NCI-H1694 (cell line): ENCODE measurements around the gene RNASEH1.

Source experiments
- DNase-seq: peaks from one replicate; lab custom pipeline; 2025; lab: John Stamatoyannopoulos, UW

RNASEH1 gene

GRCh38 chr2:3547915-3548314, 10.2 kb downstream of the RNASEH1 start:
- DNase-seq = no peak

GRCh38 chr2:3545788-3546478, 12.2 kb downstream of the RNASEH1 start:
- no peak for DNase-seq

GRCh38 chr2:3543023-3543683, 15.0 kb downstream of the RNASEH1 start:
- no peak for DNase-seq

- no peak for DNase-seq
These were observed 16.0 kb downstream of the RNASEH1 start for GRCh38 chr2:3542107-3542506.

GRCh38 chr2:3539836-3540235, 18.3 kb downstream of the RNASEH1 start:
- no peak for DNase-seq

GRCh38 chr2:3536682-3537632, 21.2 kb downstream of the RNASEH1 start:
- no peak for DNase-seq

- DNase-seq = no peak
These were observed 22.1 kb downstream of the RNASEH1 start for GRCh38 chr2:3535794-3536681.

GRCh38 chr2:3535467-3535793, 22.7 kb downstream of the RNASEH1 start:
- no peak for DNase-seq

- DNase-seq = no peak
These were observed 23.8 kb downstream of the RNASEH1 start for GRCh38 chr2:3534251-3534814.

- no peak for DNase-seq
These were observed 24.3 kb downstream of the RNASEH1 start for GRCh38 chr2:3533836-3534235.

- DNase-seq = no peak
These were observed 25.2 kb downstream of the RNASEH1 start for GRCh38 chr2:3532941-3533340.

- no peak for DNase-seq
These were observed 28.7 kb downstream of the RNASEH1 start for GRCh38 chr2:3529316-3530025.

- DNase-seq = no peak
These were observed 30.0 kb downstream of the RNASEH1 start for GRCh38 chr2:3527886-3528785.

- no peak for DNase-seq
These were observed 31.3 kb downstream of the RNASEH1 start for GRCh38 chr2:3526871-3527270.

GRCh38 chr2:3523551-3524041, 34.5 kb downstream of the RNASEH1 start:
- DNase-seq = no peak

- no peak for DNase-seq
These were observed 35.1 kb downstream of the RNASEH1 start for GRCh38 chr2:3522961-3523421.

- no peak for DNase-seq
These were observed 37.5 kb downstream of the RNASEH1 start for GRCh38 chr2:3520591-3520990.

GRCh38 chr2:3519255-3520205, 38.6 kb downstream of the RNASEH1 start, which contains the start of gene ADI1:
Gene ADI1 (minus strand): TSS chr2:3519531. CDS start chr2:3519487, 44 bp downstream.
- peak; percentile 77 for DNase-seq
